Activated gamma-delta T cell treated with Interleukin-2 at 50 U/mL for 16 hours (primary cell): Measurements from ENCODE around the gene ATRNL1.
"Not testable (repeated sequence)": the region's sequence is repeated elsewhere in the genome, so short reads cannot be mapped to it uniquely, and the experiment has no call there.

Source experiments
- DNase-seq: peaks from one replicate; pipeline ENCODE4 v3.0.0-alpha.2; 2020

ATRNL1 gene

GRCh38 chr10:115432188-115432819 lies 339.1 kb downstream of the ATRNL1 start:
- no peak for DNase-seq

- no peak for DNase-seq
Observed at GRCh38 chr10:115436999-115437398, 343.8 kb downstream of the ATRNL1 start.

GRCh38 chr10:115441907-115442545 lies 348.9 kb downstream of the ATRNL1 start:
- no peak for DNase-seq

- no peak for DNase-seq
Observed at GRCh38 chr10:115456812-115457211, 363.6 kb downstream of the ATRNL1 start.

GRCh38 chr10:115483294-115483693 lies 390.1 kb downstream of the ATRNL1 start:
- DNase-seq, result no peak

GRCh38 chr10:115491526-115492140 lies 398.5 kb downstream of the ATRNL1 start:
- no peak for DNase-seq

- no peak for DNase-seq
Observed at GRCh38 chr10:115503546-115503945, 410.4 kb downstream of the ATRNL1 start.

- no peak for DNase-seq
Observed at GRCh38 chr10:115514895-115515294, 421.7 kb downstream of the ATRNL1 start.

GRCh38 chr10:115525141-115525540 lies 432.0 kb downstream of the ATRNL1 start:
- no peak for DNase-seq

GRCh38 chr10:115527682-115528081 lies 434.5 kb downstream of the ATRNL1 start:
- not testable (repeated sequence) for DNase-seq

- not testable (repeated sequence) for DNase-seq
Observed at GRCh38 chr10:115536401-115536800, 443.2 kb downstream of the ATRNL1 start.

GRCh38 chr10:115539142-115539762 lies 446.1 kb downstream of the ATRNL1 start:
- DNase-seq, result no peak

GRCh38 chr10:115555887-115556402 lies 462.8 kb downstream of the ATRNL1 start:
- DNase-seq, result no peak

- no peak for DNase-seq
Observed at GRCh38 chr10:115558252-115558651, 465.1 kb downstream of the ATRNL1 start.

GRCh38 chr10:115566867-115567266 lies 473.7 kb downstream of the ATRNL1 start:
- DNase-seq, result no peak

GRCh38 chr10:115572740-115573455 lies 479.7 kb downstream of the ATRNL1 start:
- no peak for DNase-seq

- DNase-seq, result no peak
Observed at GRCh38 chr10:115580239-115580638, 487.1 kb downstream of the ATRNL1 start.

- DNase-seq, result no peak
Observed at GRCh38 chr10:115593060-115593459, 499.9 kb downstream of the ATRNL1 start.

- DNase-seq, result no peak
Observed at GRCh38 chr10:115604627-115605026, 511.5 kb downstream of the ATRNL1 start.

- no peak for DNase-seq
Observed at GRCh38 chr10:115606086-115606485, 512.9 kb downstream of the ATRNL1 start.

- DNase-seq, result no peak
Observed at GRCh38 chr10:115606741-115607140, 513.6 kb downstream of the ATRNL1 start.

GRCh38 chr10:115624448-115624847 lies 531.3 kb downstream of the ATRNL1 start:
- DNase-seq, result no peak

GRCh38 chr10:115628616-115629015 lies 535.5 kb downstream of the ATRNL1 start:
- DNase-seq, result no peak
